ENCODE results near the gene CRY2. TPM values are rescaled to one million over a fixed set of nuclear protein-coding genes. Genes with fewer than 3 reads are reported as not detected.
A peak's percentile ranks its signal among the peaks of the same experiment; 100 is the strongest.
"Not testable (repeated sequence)": the region's sequence is repeated elsewhere in the genome, so short reads cannot be mapped to it uniquely, and the experiment has no call there.

Gene CRY2
- total RNA-seq = 49.6 TPM
- long read RNA-seq, full-length matches to known transcripts = 36 of 78 reads
- long read RNA-seq, partial matches to known transcripts = 22 of 78 reads
- long read RNA-seq, other reads (novel, unspliced or antisense) = 20 of 78 reads

DNA sequence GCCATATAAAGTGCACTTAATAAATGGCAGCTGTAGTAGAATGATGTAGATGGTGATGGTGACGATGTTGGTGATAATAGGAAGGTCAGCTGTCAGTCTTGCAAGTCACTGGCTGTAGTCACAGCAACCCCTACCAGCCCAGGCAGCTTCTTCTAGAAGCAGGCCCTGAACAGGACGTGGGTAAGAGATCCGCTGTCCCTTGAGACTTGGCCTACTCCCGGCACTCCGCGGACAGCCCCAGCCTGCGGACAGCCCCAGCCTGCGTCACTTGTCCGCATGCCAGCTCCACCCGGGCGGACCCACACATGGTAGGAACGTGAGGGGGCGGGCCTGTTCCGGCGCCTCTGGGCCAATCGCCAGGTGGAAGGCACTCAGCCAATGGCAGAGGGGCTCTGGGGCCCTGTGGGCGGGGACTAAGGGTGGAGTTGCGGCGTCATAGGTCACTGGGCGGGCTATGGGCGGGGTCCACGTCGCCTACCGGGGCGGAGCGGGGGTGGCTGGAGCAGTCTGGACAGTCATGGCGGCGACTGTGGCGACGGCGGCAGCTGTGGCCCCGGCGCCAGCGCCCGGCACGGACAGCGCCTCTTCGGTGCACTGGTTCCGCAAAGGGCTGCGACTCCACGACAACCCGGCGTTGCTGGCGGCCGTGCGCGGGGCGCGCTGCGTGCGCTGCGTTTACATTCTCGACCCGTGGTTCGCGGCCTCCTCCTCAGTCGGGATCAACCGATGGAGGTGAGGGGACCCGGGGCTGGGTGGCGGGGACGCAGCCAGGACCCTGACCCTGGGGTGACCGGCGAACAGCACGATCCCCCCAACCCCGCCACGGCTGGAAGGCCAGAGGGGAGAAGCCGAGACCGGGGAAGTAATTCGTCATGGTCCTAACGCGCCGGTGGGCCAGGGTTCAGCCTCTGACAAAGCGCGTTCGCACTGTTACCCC is at the start of gene CRY2:
TSS of gene CRY2 (plus strand) at position 502 of the 937 bp plus-strand sequence. CDS start at position 518, 16 bp downstream.
- intact Hi-C loops (cut with DNase I) = loop anchor here (1.0 to 2.0 kb wide), 2 partner anchors 42 to 71 kb away; partner anchors contain the start of gene SLC35C1
- peak; percentile 100 for DNase-seq (ENCODE audit: low spot score)

DNA sequence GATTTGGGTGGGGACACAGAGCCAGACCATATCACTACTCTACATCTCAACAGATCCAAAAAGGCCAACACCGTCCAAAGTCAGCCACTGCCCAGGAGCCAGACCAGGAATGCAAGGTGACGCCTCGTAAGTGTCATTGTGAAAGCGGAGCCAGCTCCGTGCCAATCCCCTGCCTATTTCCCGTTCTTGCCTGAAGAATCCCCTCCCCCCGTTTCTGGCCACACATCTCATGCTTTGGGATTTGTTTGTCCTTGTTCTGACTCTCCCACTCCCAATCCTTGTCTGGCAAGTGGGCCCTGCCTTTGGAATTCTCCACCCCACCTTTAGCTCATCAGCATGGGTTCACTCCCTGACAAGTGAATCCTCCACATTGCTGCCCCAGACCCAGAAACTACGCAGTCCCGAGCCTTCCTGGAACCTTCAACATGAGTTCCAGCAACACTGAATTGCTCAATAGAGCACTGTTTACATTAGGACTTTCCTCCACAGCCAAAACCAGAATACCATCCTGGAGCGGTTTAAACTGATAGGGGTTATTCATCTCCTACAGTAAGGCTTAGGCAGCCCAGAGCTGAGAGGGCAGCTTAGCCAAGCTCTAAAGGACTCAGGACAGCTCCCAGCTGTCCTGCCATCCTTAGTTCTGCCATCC is 48.4 kb upstream of the CRY2 start:
- DNase-seq (ENCODE audit: low spot score) = no peak
- intact Hi-C loops (cut with DNase I) = no loop called here

DNA sequence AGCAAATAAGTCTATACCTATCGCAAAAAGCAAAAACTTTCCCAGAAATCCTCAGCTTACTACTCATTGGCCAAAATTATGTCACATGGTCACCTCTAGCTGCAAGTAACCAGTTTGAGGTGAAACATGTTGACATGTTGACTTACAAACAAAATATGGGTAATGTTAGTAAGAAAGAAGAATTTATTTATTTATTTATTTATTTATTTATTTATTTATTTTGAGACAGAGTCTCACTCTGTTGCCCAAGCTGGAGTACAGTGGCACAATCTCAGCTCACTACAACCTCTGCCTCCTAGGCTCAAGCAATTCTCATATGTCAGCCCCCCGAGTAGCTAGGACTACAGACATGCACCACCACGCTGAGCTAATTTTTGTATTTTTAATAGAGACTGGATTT is 47.7 kb upstream of the CRY2 start:
- no peak for DNase-seq (ENCODE audit: low spot score)
- intact Hi-C loops (cut with DNase I) = no loop called here

DNA sequence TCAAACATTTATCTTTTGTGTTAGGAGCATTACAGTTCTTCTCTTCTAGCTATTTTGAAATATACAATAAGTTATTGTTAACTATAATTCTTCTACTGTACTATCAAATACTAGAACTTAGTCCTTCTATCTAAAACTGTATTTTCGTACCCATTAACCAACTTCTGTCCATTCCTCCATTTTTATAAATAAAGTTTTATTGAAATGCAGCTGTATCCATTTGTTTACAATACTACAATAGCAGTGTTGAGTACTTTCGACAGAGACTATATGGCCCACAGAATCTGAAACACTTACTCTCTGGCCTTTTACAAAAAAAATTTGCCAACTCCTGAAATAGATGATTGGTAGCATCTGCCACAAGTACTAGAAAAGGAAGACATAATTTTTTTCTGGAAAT is 47.0 kb upstream of the CRY2 start:
- no peak for DNase-seq (ENCODE audit: low spot score)
- intact Hi-C loops (cut with DNase I) = no loop called here

DNA sequence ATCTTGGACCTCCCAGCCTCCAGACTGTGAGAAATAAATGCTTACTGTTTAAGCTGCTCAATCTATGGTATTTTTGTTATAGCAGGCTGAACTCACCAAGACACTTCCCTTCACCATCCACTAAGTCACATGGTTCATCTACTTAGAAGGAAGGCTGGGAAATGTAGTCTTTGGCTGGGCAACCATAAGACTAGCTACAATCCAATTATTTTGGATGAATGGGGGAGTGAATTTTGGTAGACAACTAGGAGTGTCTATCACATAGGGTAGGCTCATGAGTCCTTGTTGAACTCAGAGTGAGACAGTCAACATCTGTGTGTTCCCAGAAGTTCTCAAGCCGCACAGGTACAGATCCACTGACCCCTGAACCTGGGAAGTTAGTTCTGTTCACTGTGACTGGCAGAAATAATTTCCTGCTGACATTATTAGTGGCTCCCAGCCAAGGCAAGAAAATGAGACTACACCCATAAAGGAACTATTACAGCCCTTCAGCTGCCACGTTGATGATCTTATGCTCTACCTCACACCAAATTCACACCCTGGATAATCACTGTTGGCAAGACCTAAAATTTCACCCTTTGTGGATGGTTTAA is 45.5 kb upstream of the CRY2 start:
- intact Hi-C loops (cut with DNase I) = no loop called here
- no peak for DNase-seq (ENCODE audit: low spot score)

DNA sequence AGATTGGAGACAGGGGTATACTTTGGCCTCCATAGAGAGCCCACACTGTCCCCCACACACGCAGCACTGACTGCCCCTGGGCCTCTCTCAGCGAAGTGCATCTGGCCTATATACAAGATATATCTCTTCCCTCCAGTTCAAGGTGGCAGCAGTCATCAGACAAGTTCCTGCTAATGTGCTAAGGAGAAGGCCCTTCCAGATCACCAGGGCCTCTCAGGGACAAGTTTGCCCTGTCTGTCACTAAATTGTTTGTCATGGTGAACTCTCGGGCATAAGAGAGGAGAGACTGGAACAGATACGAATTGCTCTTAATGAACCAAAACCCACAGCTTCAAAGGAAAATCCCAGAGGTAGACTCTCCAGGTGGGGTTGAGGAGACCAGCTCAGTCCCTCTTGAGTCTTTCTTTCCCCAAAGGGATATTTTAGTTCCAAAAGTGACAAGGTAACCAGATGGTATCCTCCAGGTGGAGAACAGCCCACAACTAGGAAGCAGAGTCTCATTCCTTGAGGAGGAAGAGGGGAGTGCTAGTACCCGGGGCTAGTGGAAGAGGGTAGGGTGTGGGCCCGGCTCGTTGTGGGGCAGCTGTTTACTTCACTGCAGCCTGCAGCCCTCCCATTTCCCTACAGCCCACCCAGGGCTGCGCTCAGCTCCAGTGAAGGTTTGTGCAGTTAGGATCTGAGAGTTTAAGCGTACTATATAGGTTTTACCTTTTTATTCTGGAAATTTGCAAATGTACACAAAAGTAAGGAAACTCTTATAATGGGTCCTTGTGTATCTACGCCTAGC is 44.6 kb upstream of the CRY2 start:
- intact Hi-C loops (cut with DNase I) = no loop called here
- no peak for DNase-seq (ENCODE audit: low spot score)

DNA sequence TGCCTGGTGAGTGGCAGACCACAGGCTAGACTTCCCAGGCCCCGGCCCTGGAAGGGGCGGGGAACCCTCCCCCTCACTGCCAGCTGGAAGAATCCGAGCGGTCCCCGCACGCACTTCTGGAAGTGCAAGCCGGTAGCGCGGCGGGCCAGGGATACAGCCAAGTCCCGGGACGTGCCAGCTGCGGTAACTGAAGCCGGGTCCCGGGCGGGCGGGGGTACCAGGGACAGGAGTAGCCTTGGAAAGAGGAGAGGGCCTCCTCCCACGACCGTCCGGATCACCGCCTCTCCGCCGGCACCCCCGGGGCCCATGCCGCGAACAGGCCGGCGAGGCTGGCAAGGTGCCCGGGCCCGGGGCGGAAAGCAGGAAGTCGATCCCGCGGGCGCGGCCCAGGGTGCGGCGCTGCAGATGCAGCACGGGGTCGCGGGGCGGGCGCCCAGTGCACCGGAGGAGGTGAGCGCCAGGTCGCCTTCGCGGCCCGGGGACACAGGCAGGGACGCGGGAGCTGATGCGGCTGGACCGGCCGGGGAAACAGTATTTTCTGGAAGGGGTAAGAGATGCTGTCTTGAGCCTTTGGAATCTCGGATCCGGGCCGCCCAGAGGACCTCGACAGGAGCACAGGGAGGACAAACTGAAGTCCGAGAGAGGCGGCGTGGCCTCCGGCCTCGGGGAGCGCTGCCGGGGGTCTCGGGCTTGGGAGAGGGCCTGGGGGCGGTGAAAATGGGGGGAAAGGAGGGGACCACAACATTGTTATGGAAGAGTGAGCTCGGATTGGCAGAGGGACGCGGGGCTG is 43.1 kb upstream of the CRY2 start:
- intact Hi-C loops (cut with DNase I) = loop anchor here (2.0 kb wide), 1 partner anchor 43 kb away; the partner anchor contains the start of gene CRY2
- peak; percentile 89 for DNase-seq (ENCODE audit: low spot score)

DNA sequence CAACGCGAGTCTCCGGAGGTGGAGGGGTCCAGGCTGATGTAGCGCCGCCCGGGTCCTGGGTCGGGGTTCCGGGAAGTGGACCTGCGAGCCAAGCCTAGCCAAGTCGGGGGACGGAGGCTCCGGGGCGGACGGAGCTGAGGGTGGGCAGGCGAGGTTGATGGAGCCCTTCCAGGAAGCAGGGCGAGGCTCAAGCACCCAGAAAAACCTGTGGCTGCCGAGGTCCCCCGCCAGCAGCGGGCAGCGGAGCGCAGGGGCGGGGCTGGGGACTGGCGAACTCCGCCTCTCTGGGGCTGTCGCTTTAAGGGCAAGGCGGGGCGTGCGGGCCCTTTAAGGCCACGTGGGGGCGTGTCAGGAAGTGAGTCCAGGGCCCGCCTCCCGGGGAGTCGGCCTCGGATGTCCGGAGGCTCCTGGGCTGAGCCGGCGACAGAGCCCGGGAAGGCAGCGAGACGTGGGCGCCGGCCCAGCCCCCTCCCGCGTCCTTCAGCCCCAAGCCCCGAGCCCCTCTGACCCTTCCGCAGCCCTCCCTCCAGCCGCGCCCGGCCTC is 42.4 kb upstream of the CRY2 start, which contains the start of gene SLC35C1:
TSS of gene SLC35C1 (plus strand) at position 389 of the 544 bp plus-strand sequence. CDS start 653 bp downstream, outside the sequence.
- intact Hi-C loops (cut with DNase I) = loop anchor here (2.0 kb wide), 1 partner anchor 42 kb away; the partner anchor contains the start of gene CRY2
- peak; percentile 99 for DNase-seq (ENCODE audit: low spot score)

DNA sequence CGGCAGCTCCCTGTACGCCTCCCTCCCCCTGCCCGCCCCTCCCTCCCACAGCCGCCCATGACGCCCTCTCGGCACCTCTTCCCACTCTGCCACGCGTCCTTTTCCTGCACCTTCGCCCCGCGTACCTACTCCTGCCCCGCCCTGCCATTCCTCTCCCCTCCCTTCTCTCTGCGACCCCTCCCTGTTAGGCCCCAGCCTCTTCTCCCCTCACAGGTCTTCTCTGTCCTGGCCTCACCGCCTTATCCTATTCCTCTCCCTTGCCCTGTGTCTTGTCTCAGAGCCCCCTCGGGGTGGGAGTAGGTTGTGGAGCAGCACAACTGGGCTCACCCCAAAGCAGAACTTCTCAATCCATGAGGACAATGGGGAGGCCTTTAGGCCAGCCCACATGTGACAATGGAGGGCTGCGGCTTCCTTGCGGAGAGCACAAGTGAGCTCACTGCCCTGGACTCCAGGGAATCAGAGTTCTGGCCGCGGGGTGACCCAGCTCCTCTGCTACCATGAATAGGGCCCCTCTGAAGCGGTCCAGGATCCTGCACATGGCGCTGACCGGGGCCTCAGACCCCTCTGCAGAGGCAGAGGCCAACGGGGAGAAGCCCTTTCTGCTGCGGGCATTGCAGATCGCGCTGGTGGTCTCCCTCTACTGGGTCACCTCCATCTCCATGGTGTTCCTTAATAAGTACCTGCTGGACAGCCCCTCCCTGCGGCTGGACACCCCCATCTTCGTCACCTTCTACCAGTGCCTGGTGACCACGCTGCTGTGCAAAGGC is 41.8 kb upstream of the CRY2 start:
- intact Hi-C loops (cut with DNase I) = loop anchor here (2.0 kb wide), 1 partner anchor 41 kb away; the partner anchor contains the start of gene CRY2
- peak; percentile 74 for DNase-seq (ENCODE audit: low spot score)

DNA sequence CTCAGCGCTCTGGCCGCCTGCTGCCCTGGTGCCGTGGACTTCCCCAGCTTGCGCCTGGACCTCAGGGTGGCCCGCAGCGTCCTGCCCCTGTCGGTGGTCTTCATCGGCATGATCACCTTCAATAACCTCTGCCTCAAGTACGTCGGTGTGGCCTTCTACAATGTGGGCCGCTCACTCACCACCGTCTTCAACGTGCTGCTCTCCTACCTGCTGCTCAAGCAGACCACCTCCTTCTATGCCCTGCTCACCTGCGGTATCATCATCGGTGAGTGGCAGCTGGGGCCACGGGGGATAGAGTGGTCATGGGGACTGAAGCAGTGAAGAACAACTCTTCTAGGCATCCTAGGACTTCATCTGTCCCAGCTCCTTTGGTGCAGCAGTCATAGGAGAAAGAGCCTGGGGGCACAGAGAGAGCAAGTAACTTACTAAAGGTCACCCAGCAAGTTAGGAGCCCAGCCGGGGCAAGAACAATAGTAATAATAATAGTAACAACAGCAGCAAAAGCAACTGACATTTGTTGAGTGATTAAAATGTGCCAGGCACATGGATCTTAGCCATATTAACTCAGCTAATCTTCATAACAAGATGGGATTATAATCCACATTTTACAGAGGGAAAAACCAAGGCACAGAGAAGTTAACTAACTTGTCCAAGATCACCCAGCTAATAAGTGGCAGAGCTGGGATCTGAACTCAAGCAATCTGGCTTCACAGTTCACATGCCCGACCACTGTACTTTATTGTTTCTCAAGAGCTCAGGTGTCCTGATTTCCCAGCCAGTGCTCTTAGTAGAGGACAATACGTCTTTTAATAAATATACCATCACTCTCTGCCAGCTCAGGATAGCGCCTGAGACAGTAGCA is 41.0 kb upstream of the CRY2 start:
- DNase-seq (ENCODE audit: low spot score) = peak; percentile 57
- intact Hi-C loops (cut with DNase I) = no loop called here

DNA sequence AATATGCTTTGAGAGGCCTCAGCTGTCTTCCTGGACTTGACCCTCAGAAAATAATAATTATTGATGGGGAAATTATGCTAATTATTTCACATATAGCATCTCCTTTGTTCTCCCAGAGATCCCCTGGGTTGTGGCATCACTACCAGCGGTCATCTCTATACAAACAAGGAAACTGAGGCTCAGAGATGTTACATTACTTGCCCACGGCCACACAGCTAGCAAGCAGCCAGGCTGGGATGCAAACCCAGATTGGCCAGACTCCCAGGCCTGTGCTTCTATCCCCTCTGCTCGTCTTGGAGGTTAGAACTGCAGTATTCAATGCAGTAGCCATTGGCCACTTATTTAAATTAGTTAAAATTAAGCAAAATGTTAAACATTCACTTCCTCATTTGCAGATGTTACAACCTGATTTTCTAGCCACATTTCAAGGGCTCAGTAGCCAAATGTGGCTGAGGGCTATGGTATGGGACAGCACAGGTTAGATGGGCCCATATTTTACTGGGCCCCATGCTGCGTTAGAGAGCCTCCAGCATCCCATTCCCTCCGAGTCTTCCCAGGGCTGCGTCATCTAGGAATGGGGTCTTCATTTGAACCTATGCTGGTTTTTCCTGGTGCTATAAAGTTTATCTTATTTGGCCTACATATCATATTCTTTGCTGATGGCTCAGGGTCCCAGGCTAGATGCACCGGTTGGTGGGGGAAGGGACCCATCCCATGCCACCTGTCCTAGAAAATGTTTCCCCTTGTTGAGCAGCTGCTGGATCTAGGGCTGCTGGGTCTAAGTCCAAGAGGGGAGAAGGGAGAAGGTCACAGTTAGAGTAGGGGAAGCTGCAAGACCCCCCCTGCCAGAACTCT is 40.1 kb upstream of the CRY2 start:
- intact Hi-C loops (cut with DNase I) = no loop called here

DNA sequence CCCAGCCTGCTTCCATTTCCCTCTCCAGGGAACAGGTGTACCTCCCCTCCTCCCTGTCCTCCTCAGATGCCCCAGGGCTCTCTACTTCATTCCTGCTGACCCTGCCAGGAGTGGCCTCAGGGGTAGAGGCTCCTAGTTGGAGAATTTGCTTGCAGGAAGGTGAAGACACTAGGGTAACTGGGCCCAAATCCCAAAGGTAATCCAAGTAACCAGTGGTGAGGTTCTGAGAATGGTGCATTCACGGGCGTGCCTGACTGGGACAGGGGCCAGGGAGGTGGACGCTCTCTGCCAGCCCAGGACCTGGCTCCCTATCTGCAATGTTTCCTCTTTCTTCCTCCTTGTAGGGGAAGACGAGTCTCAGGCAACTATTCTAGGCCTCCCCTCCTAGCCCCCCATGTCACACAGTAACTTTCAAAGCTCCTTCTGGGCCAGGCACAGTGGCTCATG is 39.5 kb upstream of the CRY2 start:
- DNase-seq (ENCODE audit: low spot score) = peak; percentile 63
- intact Hi-C loops (cut with DNase I) = no loop called here

More for the DNA sequence above, 40.1 kb upstream of the CRY2 start:
- peak; percentile 35 for DNase-seq (ENCODE audit: low spot score)

DNA sequence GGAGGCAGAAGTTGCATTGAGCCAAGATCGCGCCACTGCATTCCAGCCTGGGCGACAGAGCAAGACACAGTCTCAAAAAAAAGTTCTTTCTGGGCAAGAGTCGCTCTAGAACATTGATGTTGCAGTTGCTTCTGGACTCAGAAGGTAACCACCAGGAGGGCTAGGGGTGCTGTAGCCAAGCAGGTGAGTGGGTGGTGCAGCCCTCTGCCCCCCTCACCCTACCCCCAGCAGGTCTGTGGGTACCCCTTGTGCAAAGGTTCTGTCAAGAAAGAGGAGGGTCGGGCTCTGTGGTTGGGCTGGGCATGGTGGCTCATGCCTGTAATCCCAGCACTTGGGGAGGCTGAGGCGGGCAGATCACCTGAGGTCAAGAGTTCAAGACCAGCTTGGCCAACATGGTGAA is 38.8 kb upstream of the CRY2 start:
- intact Hi-C loops (cut with DNase I) = not testable (repeated sequence)
- DNase-seq (ENCODE audit: low spot score) = peak; percentile 66

DNA sequence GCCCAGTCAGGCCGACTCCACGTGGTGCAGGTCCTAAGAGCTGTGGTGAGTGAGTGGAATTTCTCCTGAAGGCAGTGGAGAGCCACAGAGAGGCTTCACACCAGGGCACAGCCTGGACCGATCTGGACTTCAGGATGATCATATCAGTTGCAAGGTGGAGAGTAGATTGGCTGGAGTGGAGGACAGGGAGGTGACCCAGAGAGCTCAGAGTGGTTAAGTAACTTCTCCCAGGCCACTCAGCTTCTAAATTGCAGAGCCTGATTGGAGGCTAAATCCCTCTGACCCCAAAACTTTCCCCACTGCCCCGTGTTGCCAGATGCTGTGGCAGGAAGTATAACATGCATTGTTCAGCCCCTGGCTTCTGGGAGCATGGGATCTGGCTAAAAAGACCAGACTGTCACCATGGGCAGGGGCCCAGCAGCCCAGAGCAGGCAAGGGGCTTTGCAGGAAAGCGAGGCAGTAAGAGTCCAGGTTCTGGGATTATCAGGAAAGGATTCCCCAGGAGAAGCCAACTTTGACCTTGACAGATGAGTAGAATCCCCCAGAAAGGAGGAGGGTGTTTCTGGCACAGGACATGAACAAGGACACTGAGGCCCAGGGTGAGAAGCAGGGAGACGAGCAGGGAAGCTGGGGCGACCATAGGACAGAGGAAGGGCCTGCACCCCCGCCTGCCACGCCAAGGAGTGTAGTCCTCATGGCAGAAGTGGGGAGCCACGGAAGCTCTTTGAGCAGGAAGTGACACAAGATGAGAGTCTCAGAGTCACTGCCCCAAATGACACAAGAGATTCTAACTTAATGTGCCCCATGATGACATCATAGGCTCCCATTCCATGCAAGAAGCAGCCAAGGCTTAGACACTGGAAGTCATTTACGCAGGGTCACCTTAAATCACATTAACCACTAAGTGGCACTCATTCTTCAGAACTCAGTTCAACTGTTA is 37.5 kb upstream of the CRY2 start:
- intact Hi-C loops (cut with DNase I) = no loop called here
- DNase-seq (ENCODE audit: low spot score) = peak; percentile 49

Measured in cardiac septum (tissue), 1 donor.